ENCODE measurements around the gene VANGL2.

DNA sequence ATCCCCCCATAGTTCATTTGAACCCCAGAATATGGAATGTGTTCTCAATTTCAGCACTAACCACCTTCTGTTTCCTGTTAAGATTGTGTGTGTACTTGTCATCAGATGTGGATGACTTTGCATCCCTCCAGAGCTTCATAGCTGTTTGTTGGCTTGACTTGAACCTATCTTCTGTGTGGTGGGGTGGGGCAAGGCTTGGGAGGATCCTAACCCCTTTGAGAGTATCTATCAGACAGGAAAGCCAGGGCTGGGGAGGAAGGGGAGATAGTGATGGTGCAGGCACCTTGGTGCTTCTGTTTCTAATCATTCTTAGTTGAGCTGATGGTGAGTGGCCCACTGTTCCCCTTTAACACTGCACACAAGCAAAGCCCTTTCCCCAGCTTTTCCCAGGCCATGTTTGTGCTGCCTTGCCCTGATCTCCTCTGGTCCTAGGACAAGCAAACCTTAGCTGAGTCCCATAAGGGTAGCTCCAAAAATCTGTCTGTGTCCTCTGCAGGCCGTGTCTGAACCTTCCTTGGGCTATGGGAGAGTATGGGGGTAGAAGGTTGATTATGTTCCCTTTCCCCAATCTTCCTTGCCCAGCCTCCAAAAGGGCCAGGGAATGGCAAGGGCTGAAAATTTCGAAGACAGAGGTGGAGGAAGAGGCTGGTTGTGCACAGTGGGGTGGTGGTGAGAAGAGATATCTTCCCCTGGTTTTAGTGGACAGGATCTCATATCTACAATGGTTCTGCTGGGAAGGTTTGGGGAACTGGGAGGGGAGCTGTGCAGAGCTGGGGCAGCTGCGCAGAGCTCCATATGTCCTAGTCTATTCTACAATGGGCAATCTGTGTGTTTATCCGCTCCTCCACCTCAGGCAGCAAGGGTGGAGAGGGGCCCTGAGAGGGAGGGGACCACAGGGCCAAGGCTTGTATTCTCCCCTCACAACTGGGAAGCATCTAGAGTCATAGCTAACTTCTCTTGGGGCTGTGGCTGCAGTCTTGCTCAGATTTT is 32.1 kb upstream of the VANGL2 start:
- TF ChIP-seq CTCF (IDR thresholded peaks at IDR 0.05; ENCODE audit: low read length), result no peak
- no peak for TF ChIP-seq EZH2 (IDR thresholded peaks at IDR 0.05; ENCODE audit: borderline replicate concordance, low read length)

Measured in OCI-LY1 (cell line).